ENCODE data around the gene NSUN3. TPM values are rescaled to one million over a fixed set of nuclear protein-coding genes. Genes with fewer than 3 reads are reported as not detected.
"Not testable (repeated sequence)": the region's sequence is repeated elsewhere in the genome, so short reads cannot be mapped to it uniquely, and the experiment has no call there.

The NSUN3 gene
- total RNA-seq, 4 donors from 2014 or later = 1.4 to 2.5 (median 2.1) TPM

- Histone ChIP-seq H3K4me3 (no peak overlapping the region), H3K9me3 (no peaks in the 10 kb centered on the region), H3K27me3 (no peaks in the 10 kb centered on the region), H3K36me3 (peaks cover 0 to 15% of the 10 kb centered on the region in 2 donors), H3K27ac (no peak overlapping the region), H3K4me1 (no peaks in the 10 kb centered on the region)
- in situ Hi-C loops (cut with MboI; ENCODE audit: low sequenced_read_pairs in 4 of 4) = no loop called here
- no peak for TF ChIP-seq POLR2A (IDR thresholded peaks at IDR 0.05)
- TF ChIP-seq CTCF (IDR thresholded peaks at IDR 0.05 in 4 of 5, conservative IDR thresholded peaks at IDR 0.05 in 1 of 5) = no peak
- DNase-seq (no peak), ATAC-seq (no peak)
- intact Hi-C loops (cut with DNase I; ENCODE audit: low total_unique reads) = no loop called here
Measured at GRCh38 chr3:94098452-94098851, 35.6 kb downstream of the NSUN3 start.

- H3K4me1 ChIP-seq = no peaks in the 10 kb centered on the region
- intact Hi-C loops (cut with DNase I; ENCODE audit: low total_unique reads) (no loop called here), in situ Hi-C loops (cut with MboI; ENCODE audit: low sequenced_read_pairs in 4 of 4) (no loop called here)
- peaks cover 0 to 15% of the 10 kb centered on the region in 2 donors for H3K36me3 ChIP-seq
- no peaks in the 10 kb centered on the region for H3K27me3 ChIP-seq
- H3K9me3 ChIP-seq = no peaks in the 10 kb centered on the region
- H3K27ac ChIP-seq = no peak overlapping the region
- no peak for DNase-seq
- no peak for ATAC-seq
- TF ChIP-seq CTCF (IDR thresholded peaks at IDR 0.05 in 4 of 5, conservative IDR thresholded peaks at IDR 0.05 in 1 of 5) (no peak), POLR2A (IDR thresholded peaks at IDR 0.05) (no peak)
- H3K4me3 ChIP-seq = no peak overlapping the region
Measured at GRCh38 chr3:94099311-94099710, 36.5 kb downstream of the NSUN3 start.

- peaks cover 0 to 7% of the 10 kb centered on the region in 2 donors for H3K36me3 ChIP-seq
Measured at GRCh38 chr3:94101860-94102259, 39.0 kb downstream of the NSUN3 start.

GRCh38 chr3:94106268-94106667 is 43.4 kb downstream of the NSUN3 start:
- Histone ChIP-seq H3K36me3 (no peaks in the 10 kb centered on the region), H3K27me3 (no peaks in the 10 kb centered on the region), H3K27ac (no peak overlapping the region), H3K9me3 (no peaks in the 10 kb centered on the region), H3K4me3 (no peak overlapping the region), H3K4me1 (no peaks in the 10 kb centered on the region)
- DNase-seq (no peak), ATAC-seq (no peak)
- TF ChIP-seq CTCF (IDR thresholded peaks at IDR 0.05 in 4 of 5, conservative IDR thresholded peaks at IDR 0.05 in 1 of 5) (no peak), POLR2A (IDR thresholded peaks at IDR 0.05) (no peak)
- intact Hi-C loops (cut with DNase I; ENCODE audit: low total_unique reads) (no loop called here), in situ Hi-C loops (cut with MboI; ENCODE audit: low sequenced_read_pairs in 4 of 4) (no loop called here)

More at GRCh38 chr3:94101860-94102259, 39.0 kb downstream of the NSUN3 start:
- no peaks in the 10 kb centered on the region for H3K4me1 ChIP-seq
- no peak overlapping the region for H3K27ac ChIP-seq
- in situ Hi-C loops (cut with MboI; ENCODE audit: low sequenced_read_pairs in 4 of 4) (no loop called here), intact Hi-C loops (cut with DNase I; ENCODE audit: low total_unique reads) (no loop called here)
- no peaks in the 10 kb centered on the region for H3K27me3 ChIP-seq
- ATAC-seq (no peak), DNase-seq (no peak)
- no peak for TF ChIP-seq POLR2A (IDR thresholded peaks at IDR 0.05)
- TF ChIP-seq CTCF (IDR thresholded peaks at IDR 0.05 in 4 of 5, conservative IDR thresholded peaks at IDR 0.05 in 1 of 5) = no peak
- H3K9me3 ChIP-seq = no peaks in the 10 kb centered on the region
- no peak overlapping the region for H3K4me3 ChIP-seq

GRCh38 chr3:94110232-94110631 is 47.4 kb downstream of the NSUN3 start:
- DNase-seq; ATAC-seq; H3K27ac ChIP-seq; intact Hi-C loops (cut with DNase I; ENCODE audit: low total_unique reads); H3K36me3 ChIP-seq; H3K9me3 ChIP-seq; H3K27me3 ChIP-seq; H3K4me1 ChIP-seq; H3K4me3 ChIP-seq; in situ Hi-C loops (cut with MboI; ENCODE audit: low sequenced_read_pairs in 4 of 4): not testable (repeated sequence)
